COR-L47 (cell line): ENCODE measurements around the gene ADARB2.

ENCODE experiments used
- DNase-seq: peaks from one replicate; lab custom pipeline; 2025; lab: John Stamatoyannopoulos, UW

The ADARB2 gene

GRCh38 chr10:1287487-1287886, 449.8 kb downstream of the ADARB2 start:
- DNase-seq, result no peak

- no peak for DNase-seq
Measured at GRCh38 chr10:1284076-1284475, 453.2 kb downstream of the ADARB2 start.

GRCh38 chr10:1281405-1281782, 455.9 kb downstream of the ADARB2 start:
- no peak for DNase-seq

DNA sequence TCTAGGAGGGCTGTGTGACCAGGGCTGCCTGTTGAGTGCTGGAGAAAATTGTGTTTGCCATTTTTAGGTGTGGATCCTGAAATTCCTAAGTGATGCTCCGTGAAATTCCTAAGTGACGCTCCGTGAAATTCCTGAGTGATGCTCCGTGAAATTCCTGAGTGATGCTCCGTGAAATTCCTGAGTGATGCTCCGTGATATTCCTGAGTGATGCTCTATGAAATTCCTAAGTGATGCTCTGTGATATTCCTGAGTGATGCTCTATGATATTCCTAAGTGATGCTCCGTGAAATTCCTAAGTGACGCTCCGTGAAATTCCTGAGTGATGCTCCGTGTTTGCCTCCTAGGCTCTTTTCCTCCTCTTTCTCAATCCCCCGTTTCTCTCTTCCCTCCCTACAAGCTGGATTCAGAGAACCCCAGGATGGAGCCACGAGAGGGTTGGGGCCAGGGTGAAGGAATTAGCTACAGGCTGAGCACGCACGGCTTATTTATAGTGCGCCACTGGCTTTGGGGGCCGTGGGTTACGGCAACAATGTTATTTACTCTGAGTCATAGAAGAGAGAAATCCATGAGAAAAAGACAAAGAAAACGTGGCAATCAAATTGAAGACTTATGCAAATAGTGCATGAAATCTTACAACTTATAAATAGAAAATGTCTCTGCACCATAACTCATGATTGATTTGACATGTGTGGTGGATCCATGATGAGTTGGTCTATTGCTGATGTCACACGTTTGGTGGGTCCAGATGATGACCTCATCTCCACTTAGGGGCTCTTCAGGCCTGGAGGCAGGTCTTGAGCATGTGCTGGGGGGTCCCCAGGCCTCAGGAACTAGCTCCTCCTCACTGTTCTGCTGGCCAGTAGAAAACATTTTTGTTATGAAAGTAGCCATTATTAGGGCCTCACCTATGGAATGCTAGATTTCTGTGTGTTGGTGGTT, 456.6 kb downstream of the ADARB2 start:
- DNase-seq, result no peak

- DNase-seq, result no peak
Measured at GRCh38 chr10:1278306-1278705, 459.0 kb downstream of the ADARB2 start.

GRCh38 chr10:1274701-1275544, 462.4 kb downstream of the ADARB2 start:
- no peak for DNase-seq

DNA sequence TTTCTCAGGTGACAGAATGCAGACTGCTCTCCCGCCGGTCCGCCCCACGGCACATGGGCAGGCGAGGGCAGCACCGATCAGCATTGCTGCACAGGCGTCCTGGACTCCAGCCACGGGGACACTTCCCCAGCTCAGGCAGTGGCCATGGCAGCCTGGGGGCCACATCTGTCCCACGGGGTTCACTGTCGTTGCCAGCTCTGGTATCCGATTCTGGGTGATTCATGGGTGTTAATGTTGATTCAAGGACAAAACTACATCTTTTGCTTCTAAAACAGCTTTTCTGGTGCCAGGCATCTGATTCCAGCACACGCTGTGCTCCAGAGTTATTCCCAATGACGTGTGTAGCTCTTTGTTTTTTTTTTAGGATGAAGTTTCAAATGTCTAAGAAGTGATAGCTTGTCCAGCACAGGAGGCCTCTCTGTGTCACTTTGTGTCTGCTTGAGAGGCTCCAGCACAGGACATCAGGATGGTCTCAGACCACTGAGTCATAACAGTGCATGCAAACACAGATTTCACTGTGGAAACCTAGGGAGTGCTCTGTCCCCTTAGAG, 463.1 kb downstream of the ADARB2 start:
- no peak for DNase-seq

DNA sequence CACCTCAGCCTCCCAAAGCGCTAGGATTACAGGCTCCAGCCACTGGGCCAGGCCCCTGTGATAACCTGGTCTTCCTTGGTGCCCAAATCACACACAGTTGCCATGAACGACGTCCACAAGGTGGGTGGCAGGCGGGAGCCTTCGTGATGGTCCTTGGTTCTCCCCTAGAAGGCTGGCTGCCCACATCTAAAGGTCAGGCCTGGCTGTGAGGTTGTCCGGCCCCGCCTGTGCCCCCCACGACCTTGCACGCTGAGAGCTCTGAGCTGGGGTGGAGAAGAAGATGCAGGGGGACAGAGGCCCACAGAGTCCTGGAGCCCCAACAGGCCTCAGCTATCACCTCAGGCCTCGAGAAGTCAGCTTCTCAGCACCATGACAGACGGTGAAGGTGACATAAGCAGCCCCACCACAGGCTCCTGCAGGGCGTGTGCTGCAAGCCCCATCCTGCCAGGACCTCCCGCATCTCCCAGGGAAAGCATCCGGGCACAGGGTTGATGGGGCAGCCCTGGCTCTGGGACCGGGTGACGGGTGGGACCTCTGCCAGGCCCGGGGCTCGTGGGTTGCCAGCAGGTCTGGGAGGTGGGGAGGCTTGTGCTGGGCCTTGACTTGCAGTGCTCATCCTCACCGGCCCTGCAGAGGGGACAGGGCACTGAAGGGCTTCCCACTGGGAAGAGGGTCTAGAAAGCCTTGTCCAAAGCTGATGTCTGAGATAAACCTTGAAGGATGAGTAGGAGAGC, 463.8 kb downstream of the ADARB2 start:
- DNase-seq, result no peak

DNA sequence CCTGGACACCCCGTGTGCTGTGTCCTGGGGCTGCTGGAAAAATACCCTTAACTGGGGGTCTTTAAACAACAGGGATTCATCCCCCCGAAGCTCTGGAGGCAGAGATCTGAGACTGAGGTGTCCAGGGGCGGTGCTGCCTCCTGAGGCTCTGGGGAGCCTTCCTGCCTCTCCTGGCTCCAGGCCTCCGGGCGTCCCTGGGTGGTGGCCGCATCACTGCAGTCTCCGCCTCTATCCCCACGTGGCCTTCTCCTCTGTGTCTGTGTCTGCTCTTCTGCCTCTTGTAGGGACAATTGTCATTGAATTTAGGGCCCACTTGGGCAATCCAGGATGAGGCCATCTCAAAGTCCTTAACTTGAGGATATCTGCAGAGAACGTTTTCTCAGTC, 464.6 kb downstream of the ADARB2 start:
- DNase-seq, result no peak

DNA sequence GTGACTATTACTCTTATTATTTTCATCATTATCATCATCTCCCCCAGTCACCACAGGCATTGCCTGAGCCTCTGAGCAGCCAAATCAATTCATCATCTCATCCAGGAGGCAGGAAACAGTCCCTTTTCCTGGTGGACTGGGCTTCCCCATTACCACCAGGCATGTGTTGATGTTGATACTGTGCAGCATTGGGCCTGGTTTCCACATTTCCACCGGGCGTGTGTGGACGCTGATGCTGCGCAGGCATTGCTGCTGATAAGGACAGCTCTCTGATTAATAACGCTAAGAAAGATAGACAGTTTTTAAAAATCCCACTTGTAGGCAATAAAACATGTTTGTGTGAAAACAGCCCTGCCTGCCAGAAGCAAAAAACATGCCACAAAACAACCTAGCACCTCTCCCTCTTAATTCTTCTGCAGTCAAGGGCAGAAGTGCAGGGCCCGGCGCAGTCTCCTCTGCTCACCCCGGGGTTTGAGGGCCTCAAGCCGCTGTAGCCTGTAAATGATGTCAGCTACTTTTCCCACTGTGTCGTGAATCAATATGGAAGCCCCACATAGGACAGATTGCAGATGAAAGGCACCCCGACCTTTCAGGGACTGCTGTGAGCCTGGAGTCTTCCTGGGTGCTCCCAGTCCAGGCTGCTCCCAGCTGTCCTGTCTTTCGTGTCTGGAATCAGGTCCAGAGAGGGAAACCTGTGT, 465.1 kb downstream of the ADARB2 start:
- no peak for DNase-seq

DNA sequence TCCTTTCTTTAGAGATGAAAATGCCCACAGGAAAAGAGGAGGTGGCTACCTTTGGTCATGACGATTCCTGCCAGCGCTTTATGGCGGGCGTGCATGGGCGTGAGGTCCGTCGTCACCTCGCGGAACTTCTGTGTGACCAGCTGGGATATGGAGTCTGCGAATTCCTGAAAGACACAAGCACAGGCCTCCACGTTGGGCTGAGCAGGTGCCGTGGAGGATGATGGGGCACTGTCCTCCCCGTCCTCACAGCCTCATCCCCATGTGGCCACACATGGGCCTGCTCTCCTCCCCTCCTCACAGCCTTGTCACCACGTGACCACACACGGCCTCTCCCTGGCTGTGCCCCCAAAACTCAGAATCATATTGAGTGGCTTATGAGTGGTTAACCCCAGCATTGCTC, 466.4 kb downstream of the ADARB2 start:
- DNase-seq, result no peak

DNA sequence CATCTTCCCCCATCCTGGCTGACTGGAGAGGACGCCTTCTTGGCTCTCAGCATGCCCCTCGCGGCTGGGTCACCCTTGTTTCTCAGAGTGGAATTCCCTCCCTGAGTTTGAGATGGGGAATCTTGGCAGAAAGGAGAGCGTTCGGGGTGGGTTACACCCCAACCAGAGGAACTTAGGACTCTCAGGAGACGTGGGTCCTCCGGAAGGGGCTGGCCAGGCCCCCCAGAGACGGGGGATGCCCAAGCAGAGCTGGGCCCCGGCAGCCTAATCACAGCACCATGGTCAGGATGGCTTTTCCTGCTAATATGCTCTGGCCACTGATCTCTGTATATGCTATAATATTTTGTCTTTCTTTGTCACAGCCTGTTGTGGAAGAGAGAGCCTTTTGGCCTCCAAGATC, 466.8 kb downstream of the ADARB2 start:
- no peak for DNase-seq

- no peak for DNase-seq
Measured at GRCh38 chr10:1268831-1269230, 468.5 kb downstream of the ADARB2 start.

- no peak for DNase-seq
Measured at GRCh38 chr10:1267568-1267967, 469.8 kb downstream of the ADARB2 start.

DNA sequence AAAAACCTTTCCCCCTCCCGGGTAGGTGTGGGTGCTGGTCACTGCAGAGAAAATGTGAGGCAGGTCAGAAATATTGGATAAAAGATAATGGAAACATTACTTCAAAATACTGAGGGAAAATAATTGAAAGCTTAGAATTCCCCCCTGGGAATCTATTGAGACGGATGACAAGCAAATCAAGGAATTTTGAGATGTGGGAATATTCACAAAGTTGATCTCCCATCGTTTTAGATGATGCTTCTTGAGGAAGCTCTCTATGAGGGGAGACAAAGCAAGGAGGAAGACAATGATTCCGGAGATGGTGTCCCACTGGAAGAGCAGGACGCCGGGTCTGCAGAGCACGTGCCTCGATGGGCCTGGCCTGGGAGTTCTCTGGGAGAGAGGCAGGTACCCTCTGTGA, 470.2 kb downstream of the ADARB2 start:
- no peak for DNase-seq

DNA sequence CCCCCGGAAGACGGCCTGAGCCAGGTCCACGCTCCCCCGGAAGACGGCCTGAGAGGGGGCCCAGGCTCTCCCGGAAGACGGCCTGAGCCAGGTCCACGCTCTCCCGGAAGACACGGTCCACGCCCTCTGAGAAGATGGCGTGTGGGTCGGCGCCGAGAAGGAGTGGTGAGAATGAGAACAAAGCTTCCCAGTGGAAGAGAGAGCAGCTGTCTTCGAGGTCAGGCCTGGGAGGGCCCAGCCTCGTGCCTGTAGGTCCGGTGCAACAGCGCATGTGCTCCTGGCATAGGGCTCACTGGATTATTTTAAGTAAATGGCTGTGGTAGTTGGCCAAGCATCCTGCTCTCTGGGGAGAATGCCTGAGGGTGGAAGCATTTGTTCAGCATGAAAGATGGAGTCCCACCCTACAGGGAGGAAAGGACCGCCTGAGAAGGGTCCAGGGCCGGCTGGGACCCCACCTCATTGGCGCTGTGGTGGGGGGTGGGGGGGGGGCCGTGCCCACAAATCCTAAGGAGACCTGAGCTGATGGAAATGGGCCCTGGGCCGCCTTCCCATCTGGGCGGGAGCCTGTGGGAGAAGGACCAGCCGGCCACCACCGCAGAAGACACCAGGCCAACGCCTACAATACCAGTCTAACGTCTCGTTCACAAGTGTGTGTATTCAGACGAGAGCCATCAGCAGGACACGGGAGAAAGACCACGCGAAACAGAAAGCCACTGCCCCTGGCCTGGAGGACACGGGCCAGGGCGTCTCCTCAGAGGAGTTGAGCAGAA, 471.1 kb downstream of the ADARB2 start:
- no peak for DNase-seq

DNA sequence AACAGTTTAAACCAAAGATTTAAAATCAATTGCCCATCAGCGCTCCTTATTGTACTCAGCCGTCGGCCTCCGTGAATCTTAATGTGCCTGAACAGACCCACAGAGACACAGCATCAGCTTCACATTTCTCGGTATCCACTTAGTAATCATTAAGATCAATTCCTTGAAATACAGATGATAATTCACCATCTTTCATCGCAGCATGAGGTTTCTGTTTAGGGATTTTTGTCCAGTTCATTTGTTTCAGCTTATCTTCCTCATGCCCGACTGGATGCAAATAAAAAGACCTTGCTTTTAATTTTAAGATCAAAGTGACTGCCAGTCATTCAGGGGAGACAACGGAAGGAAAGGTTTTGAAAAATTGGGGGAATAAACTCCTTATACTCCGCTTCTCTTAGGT, 473.3 kb downstream of the ADARB2 start:
- no peak for DNase-seq

DNA sequence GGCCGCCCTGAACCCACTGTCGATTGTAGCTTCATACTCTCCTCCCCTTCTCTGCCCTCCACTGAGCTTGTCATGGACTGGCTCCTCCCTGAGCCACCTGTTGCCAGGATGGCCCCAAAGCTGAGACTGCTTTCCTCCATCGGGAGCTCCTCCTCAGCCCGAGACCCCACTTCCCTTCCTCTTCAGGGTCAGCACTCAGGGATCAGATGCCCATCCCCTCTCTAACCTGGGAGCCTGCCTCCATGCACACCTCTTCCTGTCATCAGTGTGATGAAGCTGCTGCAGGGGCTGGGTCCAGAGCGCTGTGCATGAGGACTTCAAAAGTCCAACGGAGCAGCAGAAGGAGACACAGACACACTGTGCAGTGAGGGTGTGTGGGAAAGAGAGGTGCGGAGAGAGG, 480.1 kb downstream of the ADARB2 start:
- DNase-seq, result no peak

DNA sequence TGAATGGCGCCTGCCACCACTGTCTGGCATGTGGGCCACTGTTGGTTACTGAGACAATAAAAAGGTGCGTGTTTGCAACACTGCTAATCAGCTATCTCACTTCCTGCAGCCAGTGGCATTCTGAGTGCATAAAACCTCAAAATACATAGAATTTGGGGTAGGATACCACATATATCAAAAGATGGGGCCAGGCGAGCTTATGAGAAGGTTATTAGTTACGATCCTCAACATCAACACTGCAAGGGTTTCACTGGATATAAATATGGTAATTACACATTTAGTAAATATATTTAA, 480.9 kb downstream of the ADARB2 start:
- no peak for DNase-seq

DNA sequence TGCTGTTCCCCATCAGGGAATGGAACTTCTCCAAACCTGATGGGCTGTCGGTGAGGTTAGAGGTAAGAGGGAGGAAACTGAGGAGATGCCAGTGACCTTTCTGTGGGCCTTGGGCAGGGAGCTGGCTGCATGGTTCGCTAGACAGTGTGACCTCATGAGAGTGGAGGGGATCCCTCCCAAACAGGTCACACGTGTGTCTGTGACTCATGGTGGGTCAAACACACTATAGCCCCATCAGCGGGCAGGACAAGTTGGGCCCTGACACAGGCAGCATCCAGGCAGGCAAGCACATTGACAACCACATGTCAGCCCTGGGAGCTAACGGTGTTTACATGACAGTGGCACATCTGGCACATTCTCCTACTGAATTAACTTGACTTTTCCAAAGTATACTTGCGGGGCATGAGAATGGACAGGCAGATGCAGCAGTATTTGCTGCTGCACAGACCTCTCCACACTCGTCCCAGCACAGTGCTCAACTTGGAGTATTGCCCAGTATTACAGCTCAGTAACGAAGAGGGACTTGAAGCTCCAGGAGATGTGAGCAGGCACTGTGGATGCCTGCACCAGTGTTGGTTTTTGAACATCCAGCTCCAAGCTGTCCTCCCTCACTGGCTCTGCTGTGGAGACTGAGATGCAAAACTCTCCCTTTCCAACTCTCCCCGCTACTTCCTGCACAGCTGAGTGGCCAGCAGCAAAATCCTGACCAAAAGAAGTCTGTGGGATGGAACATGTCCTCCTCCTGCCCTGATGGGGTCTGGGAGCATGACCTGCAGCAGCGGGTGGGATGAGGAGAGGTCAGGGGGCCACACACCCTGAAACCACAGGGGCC, 481.5 kb downstream of the ADARB2 start:
- DNase-seq, result no peak
